GM18951 (cell line): ENCODE measurements around the gene MYT1.

Experiments used
- POLR2A ChIP-seq: IDR thresholded peaks from 4 replicates; pipeline ENCODE4 v1.6.1; 2011; ENCODE audit warnings: mild to moderate bottlenecking; ENCODE audit not compliant: insufficient read length, insufficient read depth; ENCODE audit errors: extremely low read depth
- in situ Hi-C: fragments of 300-500 bp; cut with MboI; formaldehyde crosslinking; loops from one replicate; pipeline ENCODE4 v1.12.0; 2022; ENCODE audit warnings: low sequenced_read_pairs, mixed read lengths, inconsistent platforms; ENCODE audit not compliant: unreplicated experiment

The MYT1 gene

DNA sequence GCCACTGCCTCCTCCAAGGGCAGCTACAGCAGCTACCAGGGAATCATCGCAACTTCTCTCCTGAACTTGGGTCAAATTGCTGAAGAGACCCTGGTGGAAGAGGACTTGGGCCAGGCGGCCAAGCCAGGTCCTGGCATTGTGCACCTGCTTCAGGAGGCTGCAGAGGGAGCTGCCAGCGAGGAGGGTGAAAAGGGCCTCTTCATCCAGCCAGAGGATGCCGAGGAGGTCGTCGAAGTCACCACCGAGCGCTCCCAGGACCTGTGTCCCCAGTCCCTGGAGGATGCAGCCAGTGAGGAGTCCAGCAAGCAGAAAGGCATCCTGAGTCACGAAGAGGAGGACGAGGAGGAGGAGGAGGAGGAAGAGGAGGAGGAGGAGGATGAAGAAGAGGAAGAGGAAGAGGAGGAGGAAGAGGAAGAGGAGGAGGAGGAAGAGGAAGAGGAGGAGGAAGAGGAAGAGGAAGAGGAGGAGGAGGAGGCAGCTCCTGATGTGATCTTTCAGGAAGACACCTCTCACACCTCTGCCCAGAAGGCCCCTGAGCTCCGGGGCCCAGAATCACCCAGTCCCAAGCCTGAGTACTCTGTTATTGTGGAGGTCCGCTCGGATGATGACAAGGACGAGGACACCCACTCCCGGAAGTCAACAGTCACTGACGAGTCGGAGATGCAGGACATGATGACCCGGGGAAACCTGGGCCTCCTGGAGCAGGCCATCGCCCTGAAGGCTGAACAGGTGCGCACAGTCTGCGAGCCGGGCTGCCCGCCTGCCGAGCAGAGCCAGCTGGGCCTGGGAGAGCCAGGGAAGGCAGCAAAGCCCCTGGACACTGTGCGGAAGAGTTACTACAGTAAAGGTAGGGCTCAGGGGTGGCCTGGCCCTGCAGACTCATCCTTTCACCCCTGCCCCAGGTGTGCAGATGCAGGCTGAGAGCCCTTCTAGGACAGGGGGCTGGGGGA, 43.7 kb downstream of the MYT1 start:
- no peak for TF ChIP-seq POLR2A

DNA sequence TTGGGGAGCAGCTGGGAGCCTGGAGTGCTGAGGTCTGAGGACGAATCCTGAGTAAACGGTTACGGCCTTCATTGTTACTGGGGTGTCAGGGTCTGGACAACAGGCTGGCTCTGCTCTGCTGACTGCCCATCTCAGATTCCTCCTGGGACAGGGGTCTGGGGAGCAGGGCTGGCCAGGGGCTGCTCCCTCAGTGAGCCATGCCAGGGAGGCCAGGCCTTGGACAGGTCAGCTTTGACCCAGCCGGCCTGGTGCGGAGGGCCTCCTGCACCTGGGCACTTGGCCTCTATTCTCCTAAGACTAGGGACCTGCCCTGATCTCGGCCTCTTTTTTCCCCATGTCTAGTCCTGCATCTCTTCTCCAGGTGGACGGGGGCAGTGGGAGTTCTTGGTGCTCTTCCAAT, 44.9 kb downstream of the MYT1 start:
- in situ Hi-C loops: no loop called here
- TF ChIP-seq POLR2A: no peak

More for the DNA sequence above, 43.7 kb downstream of the MYT1 start:
- in situ Hi-C loops: no loop called here

DNA sequence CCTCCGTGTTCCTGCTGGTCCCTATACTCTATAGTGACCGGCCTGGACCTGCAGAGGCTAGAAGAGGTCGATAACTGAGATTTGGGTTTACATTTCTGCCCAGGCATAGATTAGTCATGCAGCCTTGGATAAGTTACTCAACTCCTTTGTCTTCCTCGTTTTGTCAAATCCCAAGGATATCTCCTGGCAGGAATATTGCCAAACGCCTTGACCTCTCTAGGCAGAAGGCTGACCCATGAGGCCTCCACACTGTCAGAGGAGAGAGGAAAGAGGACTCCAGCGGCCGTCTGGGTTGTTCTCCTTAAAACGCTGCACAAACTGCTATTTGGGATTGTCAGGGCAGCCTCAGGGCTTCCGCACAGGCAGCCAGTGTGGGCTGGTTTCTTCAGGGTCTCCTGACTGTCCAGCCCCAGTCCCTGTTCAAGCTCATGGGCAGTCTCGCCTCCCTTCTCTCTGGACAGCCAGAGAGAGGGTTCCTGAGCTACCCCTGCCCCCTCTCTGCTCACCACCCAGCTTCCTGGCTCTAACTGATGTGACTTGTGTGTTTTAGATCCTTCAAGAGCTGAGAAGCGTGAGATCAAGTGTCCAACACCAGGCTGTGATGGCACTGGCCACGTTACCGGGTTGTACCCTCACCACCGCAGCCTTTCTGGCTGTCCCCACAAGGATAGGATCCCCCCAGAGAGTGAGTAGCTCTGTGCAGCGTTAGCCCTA, 46.6 kb downstream of the MYT1 start:
- TF ChIP-seq POLR2A: no peak
- in situ Hi-C loops: no loop called here

DNA sequence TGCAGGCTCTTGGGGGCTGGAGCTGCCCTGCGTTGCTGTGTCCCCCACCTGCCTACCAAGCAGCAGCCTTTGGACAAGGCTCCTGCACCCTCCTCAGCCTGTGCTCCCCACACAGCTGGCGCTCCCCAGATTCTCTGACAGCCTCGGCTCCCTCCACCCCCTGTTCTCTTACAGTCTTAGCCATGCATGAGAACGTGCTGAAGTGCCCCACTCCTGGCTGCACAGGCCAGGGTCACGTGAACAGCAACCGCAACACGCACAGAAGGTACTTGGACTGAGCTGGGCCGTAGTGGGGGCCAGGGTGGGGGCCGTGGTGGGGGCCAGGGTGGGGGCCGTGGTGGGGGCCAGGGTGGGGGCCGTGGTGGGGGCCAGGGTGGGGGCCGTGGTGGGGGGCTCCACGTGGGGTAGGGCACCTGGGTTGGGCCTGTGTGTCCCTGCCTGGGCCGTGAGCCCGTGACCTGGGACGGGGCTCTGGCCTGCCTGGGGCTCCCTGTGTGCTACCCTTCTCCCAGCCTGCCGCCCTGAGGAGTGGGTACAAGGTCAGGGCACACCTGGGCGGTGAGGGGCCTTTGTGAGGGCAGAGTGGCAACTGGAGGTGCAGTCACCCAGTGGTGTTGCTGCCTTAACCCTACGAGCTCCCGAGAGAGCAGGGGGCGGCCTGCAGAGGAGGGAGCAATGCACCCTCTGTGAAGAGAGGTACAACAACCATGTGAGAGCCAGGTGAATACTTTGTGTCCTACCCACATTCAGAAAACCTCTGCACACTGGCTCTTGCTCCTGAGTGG, 47.8 kb downstream of the MYT1 start:
- no peak for TF ChIP-seq POLR2A
- in situ Hi-C loops: no loop called here

DNA sequence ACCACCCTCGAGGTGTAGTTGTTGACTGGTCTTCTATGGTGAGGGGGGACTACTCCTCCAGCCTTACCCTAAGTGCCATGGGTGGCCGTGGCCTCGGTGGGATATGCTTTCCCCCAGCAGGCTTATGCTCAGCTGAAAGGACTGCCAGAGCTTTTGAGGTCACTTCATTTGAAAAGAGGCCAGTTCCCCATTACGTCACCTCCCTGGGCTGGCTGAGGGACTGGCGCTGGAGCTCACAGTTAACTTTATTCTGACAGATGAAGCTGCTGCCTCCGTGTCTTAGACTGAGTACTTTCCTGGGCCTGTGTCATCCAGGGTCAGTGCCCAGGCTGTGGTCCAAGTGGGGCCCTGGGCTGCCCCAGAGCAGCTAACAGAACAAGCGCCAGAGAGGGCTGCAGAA, 48.5 kb downstream of the MYT1 start:
- TF ChIP-seq POLR2A: no peak
- in situ Hi-C loops: no loop called here

DNA sequence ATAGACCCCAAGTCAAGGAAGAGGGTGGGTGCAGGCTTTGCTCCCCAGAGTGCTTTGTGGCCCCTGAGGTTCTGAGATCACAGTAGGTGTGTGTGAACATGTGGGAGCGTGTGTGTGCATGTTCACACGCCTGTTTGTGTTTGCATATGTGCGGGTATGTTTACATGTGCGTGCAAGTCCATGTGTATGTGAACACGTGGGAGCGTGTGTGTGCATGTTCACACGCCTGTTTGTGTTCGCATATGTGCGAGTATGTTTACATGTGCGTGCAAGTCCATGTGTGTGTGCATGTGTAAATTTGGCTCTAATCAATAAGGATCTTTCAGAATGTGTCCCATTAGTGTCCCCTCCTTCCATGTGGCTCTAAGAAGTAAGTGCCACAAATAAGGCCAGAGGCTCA, 49.9 kb downstream of the MYT1 start:
- in situ Hi-C loops: no loop called here
- TF ChIP-seq POLR2A: no peak

DNA sequence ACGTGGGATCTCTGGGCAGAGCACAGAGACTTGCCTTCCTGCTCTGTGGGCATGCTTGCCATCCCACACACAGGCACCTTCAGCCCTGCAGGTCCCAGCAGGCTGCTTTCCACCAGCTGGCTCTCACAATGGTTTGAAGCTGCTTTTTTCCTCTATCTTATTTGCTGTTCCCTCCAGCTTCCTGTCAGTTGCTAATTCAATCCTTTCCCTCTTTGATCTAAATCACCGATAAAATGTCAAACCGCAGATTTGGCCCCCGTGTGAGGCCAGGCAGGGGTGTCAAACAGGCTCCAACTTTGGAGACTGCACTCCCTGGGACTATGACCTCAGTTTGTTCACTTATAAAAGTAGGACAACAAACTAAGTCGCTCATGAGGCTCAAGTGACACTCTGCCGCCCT, 50.7 kb downstream of the MYT1 start:
- no peak for TF ChIP-seq POLR2A
- in situ Hi-C loops: no loop called here

DNA sequence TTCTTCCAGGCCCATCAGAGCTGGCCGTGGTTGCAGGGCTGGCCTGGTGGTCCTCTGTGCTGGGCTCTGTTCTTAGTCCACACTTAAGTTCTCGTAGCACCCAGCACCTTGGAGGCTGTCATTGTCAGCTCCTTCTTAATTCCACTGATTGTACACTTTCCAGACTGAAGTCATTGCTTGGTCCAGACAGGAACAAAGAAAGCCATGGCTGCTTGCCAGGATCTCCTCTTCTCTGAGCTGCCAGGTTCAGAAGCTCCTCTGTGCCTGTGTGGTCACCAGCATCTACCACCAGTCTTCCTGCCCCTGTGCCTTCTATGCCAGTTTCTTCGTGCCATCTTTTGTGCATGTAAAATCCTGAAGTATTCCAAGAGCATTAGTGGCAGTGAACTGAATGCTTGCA, 51.8 kb downstream of the MYT1 start:
- in situ Hi-C loops: no loop called here
- TF ChIP-seq POLR2A: no peak

GRCh38 chr20:64216910-64217309, 52.7 kb downstream of the MYT1 start:
- TF ChIP-seq POLR2A: no peak
- in situ Hi-C loops: no loop called here

- no peak for TF ChIP-seq POLR2A
- in situ Hi-C loops: no loop called here
Measured at GRCh38 chr20:64217539-64218221, 53.4 kb downstream of the MYT1 start.

DNA sequence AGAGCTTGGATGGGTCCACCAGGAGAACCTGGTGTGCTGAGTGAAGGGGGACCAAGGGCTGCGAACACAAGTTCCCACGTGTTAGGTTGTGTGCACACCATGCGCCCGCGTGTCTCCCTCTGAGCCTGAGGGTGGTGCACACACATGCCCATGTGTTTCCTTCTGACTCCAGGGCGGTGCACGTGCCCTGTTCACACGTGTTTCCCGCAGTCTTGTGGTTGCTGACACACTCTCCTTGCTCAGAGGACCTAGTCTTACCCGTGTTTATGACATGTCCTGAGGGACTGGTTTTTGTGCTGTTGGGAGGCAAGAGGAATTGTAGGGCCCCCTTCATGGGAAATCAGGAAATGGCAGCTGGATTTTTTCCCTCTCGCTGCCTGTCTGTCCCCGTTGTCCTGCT, 55.0 kb downstream of the MYT1 start:
- TF ChIP-seq POLR2A: no peak
- in situ Hi-C loops: no loop called here

- in situ Hi-C loops: no loop called here
- TF ChIP-seq POLR2A: no peak
Measured at GRCh38 chr20:64219730-64220129, 55.5 kb downstream of the MYT1 start.

DNA sequence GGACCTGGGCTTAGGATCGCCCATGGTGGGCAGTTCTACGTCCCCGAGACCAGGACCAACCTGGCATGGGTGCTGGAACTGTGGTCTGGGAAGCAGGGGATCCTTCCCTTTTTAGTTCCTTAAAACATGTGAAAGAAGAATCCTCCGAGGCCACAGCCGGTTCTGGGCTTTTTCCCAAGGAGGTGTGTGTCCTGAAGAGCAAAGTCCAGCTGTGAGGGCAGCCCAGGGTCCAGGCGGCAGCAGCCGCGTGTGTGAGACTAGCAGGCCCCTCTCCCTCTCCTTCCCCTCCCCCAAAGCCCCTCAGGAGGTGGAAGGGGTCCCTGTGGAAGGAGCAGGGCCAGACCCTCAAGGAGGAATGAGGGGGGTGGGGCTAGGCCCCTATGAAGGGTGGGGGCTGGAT, 56.2 kb downstream of the MYT1 start:
- in situ Hi-C loops: no loop called here
- TF ChIP-seq POLR2A: no peak
